Hematopoietic multipotent progenitor cell treated with erythropoietin and hydrocortisone succinate and interleukin-3 and kit ligand, for 6 days (in vitro differentiated cells): Measurements from ENCODE around the gene GAK.

Experiments used
- DNase-seq: peaks from one replicate; pipeline ENCODE4 v3.0.0-alpha.2; 2015

GAK gene

DNA sequence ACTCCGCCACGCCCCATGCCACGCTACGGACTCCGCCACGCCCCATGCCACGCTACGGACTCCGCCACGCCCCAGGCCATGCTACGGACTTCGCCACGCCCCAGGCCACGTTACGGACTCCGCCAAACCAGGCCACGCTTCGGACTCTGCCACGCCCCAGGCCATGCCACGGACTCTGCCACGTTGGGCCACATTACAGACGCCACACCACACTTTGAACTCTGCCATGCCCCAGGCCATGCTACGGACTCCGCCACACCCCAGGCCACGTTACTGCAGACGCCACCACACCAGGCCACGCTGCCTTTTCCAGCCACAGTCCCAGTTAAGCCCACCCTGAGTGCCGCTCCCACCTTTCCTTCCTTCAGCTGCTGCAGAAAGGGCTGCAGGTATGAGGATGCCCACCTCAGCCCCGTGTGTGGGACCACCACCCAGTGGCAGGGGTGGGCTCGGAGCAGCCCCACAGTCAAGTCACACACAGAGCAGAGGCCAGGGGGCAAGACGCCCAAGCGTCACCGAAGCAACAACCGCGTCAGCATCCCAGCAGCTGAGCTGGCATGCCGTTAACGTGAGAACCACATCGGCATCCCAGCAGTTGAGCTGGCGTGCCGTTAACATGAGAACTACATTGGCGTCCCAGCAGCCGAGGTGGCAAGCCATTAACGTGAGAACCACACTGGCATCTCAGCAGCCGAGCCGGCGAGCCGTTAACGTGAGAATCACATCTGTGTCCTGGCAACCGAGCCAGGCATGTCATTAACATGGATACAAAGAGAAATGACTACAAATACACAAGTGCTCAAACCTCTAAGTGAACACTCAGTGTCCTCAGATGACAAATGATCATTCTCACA lies 26.4 kb downstream of the GAK start:
- DNase-seq: no peak

- DNase-seq: no peak
Measured at GRCh38 chr4:903066-904046, 28.8 kb downstream of the GAK start.

DNA sequence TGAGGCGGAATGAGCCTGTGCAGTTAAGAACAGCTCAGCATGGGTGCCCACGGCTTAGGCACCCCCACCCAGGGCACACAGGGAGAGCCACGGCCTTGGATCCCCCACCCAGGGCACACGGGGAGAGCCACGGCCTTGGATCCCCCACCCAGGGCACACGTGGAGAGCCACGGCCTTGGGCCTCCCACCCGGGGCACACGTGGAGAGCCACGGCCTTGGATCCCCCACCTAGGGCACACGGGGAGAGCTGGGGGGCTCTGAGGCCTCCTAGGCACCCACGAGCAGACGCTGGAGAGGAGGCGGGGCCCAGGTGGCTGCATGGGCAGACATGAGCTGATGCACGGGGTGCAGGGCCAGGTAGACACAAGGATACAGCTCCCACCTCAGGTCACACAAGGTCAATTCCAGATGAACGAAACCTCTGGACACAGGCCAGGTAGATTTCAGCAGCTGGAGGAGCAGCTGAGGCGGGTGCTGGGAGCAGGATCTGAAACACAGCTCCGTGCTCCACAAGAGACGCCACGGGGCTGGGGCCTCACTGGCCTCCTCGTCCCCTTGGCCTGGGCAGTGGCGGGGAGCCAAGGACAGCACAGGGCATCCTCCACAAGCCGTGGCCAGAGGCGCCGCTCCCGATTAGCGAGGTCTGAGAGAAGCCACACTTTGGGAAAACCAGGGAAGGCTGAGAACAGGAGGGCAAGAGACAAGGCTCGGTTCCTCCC lies 30.8 kb downstream of the GAK start:
- no peak for DNase-seq

- DNase-seq: no peak
Measured at GRCh38 chr4:900721-901120, 31.4 kb downstream of the GAK start.

GRCh38 chr4:900073-900472 lies 32.0 kb downstream of the GAK start:
- no peak for DNase-seq

- DNase-seq: no peak
Measured at GRCh38 chr4:899556-899906, 32.6 kb downstream of the GAK start.

DNA sequence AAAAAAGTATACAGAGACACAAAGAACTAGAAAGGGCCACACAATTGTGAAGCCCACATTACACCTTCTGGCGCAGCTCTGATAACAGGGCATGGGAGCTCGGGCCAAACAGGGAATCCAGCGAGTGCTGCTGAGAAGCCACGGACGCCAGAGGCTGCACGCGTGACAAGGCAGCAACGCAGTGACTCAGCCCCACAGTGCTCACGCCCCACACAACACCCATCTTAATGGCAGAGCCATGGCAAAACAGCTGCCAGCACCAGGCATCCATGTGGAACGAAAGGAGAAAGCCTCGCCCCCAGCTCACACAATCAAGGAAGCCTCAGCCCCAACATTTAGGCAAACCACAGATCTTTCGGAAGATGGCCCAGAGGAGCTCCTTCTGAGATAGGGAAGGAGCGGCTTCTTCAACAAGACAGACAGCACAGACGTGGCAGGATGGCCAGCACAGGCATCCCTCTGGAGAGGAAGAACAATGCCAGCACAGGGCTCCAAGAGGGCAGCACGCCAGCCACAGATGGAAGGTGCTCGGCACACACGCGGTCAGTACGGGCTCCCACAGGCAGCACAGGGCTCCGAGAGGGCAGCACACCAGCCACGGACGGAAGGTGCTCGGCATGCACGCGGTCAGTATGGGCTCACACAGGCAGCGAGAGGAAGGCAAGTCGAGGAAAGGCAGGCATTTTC lies 33.1 kb downstream of the GAK start:
- no peak for DNase-seq

DNA sequence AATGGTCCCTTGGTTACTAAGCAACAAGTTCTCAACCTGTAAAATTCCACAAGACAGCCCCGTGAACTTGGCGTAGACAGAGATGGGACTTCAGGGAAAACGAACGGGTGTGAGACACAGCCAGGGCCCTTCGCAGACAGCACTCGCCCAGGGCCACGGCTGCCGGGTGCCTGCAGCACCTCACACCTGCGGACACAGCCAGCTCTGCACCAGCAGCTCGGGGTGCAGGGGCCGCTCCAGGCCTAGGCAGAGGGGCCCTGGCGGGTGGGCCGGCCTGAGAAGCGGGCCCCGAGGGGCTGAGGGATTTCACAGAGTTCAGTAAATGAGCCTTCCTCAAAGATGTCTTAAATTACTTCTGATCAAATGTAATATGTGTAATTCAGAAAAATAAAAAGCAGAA lies 34.0 kb downstream of the GAK start:
- no peak for DNase-seq

- no peak for DNase-seq
Measured at GRCh38 chr4:896630-897029, 35.5 kb downstream of the GAK start.

DNA sequence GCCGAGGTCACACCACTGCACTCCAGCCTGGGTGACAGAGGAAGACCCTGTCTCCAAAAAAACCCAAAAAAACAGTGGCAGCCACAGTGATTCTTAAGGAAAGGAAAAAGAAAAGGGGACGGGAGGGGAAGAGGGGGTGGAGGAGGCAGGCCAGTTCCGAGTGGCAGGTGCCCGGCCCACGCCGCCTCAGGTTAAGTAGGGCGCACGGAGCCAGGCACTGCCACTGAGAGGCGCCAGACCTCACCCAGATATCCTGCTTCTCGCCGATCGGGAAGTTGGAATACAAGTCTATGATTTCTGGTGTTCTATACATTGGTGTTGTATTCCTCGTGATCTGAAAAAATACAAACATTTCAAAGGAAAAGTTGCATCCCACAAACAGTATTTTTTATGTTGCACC lies 35.9 kb downstream of the GAK start:
- DNase-seq: no peak

- no peak for DNase-seq
Measured at GRCh38 chr4:895596-895995, 36.5 kb downstream of the GAK start.

- DNase-seq: no peak
Measured at GRCh38 chr4:893995-894705, 38.0 kb downstream of the GAK start.

- DNase-seq: no peak
Measured at GRCh38 chr4:893276-893994, 38.7 kb downstream of the GAK start.

GRCh38 chr4:892780-893179 lies 39.3 kb downstream of the GAK start:
- no peak for DNase-seq

- DNase-seq: peak; percentile 47
Measured at GRCh38 chr4:891747-892146, 40.4 kb downstream of the GAK start.

- no peak for DNase-seq
Measured at GRCh38 chr4:890036-890695, 42.0 kb downstream of the GAK start.

- DNase-seq: no peak
Measured at GRCh38 chr4:889516-889915, 42.6 kb downstream of the GAK start.

DNA sequence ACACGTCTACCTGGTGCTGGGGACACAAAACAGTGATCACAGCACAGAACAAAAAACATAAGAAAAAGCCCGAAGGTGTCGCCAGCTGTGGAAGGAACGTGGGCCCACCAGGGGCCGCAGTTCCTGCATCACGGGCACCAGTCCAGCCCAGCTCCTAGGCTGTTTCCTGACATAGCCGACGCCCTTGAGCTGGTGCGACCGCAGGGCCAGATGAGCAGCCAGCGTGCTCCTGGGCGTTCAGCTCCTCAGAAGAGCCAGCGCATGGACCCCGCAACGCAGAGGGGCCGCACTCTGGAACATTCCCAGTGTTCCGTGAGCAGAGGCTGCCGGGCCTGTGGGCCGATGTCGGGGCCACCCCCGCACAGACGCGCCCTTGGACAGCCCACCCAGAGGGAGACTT lies 44.1 kb downstream of the GAK start:
- DNase-seq: no peak

DNA sequence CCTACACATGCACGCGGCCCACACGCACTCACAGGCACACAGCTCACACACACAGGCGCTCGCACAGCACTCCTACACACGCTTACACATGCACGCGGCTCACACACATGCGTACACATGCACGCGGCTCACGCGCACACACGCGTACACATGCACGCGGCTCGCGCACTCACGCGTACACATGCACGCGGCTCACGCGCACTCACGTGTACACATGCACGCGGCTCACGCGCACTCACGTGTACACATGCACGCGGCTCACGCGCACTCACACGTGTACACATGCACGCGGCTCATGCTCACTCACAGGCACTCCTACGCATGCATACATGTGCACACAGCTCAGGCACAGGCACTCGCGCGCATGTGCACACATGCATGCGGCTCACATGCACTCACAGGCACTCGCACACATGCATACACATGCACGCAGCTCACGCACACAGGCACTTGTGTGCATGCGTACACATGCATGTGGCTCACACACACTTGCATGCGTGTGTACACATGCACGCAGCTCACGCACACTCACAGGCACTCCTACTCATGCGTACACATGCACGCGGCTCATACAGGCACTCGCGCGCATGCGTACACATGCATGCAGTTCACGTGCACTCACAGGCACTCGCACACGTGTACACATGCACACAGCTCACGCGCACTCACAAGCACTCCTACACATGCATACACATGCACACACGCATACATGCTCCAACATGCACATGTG lies 44.9 kb downstream of the GAK start:
- no peak for DNase-seq

- no peak for DNase-seq
Measured at GRCh38 chr4:886244-886643, 45.9 kb downstream of the GAK start.
